ENCODE measurements around the gene AACS. TPM values are rescaled to one million over a fixed set of nuclear protein-coding genes. Genes with fewer than 3 reads are reported as not detected.
A peak's percentile ranks its signal among the peaks of the same experiment; 100 is the strongest.

The AACS gene
- total and polyA plus RNA-seq, 2 of the 8 experiments (the other 6 are each of a cell fraction or from before 2014, with no cell fraction given) = 51.9 to 52.4 TPM

GRCh38 chr12:125183187-125184067, 118.2 kb downstream of the AACS start (continued):
- TF ChIP-seq CHD7 (IDR thresholded peaks at IDR 0.05; ENCODE audit: insufficient replicate concordance, low read length) (no peak), RXRA (IDR thresholded peaks at IDR 0.05; ENCODE audit: insufficient read depth, low read depth, low read length) (0 out of 2 replicates have a peak, but pooled peaks have one; percentile 35), EGR1 (IDR thresholded peaks at IDR 0.05; ENCODE audit: borderline replicate concordance, low read depth, low read length) (peak; percentile 94), BRCA1 (IDR thresholded peaks at IDR 0.05; ENCODE audit: low read depth, low read length) (peak; percentile 21; the same call in 1 of the 2 replicates), ASH2L (IDR thresholded peaks at IDR 0.05; ENCODE audit: low read length) (peak; percentile 66), PHF8 (conservative IDR thresholded peaks at IDR 0.05; ENCODE audit: low read depth, low read length) (no peak)

Measured in H1 (cell line).